HEK293 (cell line): ENCODE measurements around the gene DHRS7B.

Experiments used
- CTCF ChIA-PET: fragments of 350-600 bp; formaldehyde crosslinking; extraction: SDS; loops from one replicate; lab custom pipeline; 2021; ENCODE audit warnings: antibody characterized with exemption; lab: Yijun Ruan, JAX
- POLR2A ChIA-PET: fragments of 300-600 bp; formaldehyde crosslinking; extraction: SDS; loops from one replicate; lab custom pipeline; 2020; ENCODE audit warnings: antibody characterized with exemption, inconsistent platforms; lab: Yijun Ruan, JAX
- H3K27ac ChIP-seq: fragments of 200-500 bp; sonication (Bioruptor generic); 2 replicates; pipeline ENCODE4 v1.5.1; 2014; ENCODE audit warnings: low read depth, low read length, control low read depth, inconsistent platforms; ENCODE audit errors: extremely low read depth
- H3K36me3 ChIP-seq, 2 experiments: fragments of 200-500 bp in 1 of 2; sonication (Bioruptor generic) in 1 of 2; 1 replicate in 1 of 2; 2 replicates in 1 of 2; pipeline ENCODE4 v1.5.1; 2014 to 2017; ENCODE audit warnings: inconsistent platforms in 2 of 2, low read length in 2 of 2; ENCODE audit not compliant: control insufficient read depth in 2 of 2, insufficient read depth in 1 of 2
- H3K4me1 ChIP-seq: fragments of 200-500 bp; sonication (Bioruptor generic); 2 replicates; pipeline ENCODE4 v1.5.1; 2014; ENCODE audit warnings: mild to moderate bottlenecking, low read length, inconsistent platforms; ENCODE audit not compliant: control insufficient read depth, insufficient read depth
- H3K4me3 ChIP-seq: 2 replicates; pipeline ENCODE4 v1.5.1; 2011; ENCODE audit warnings: low read depth, mild to moderate bottlenecking, control low read depth, low read length, moderate library complexity
- H3K9me3 ChIP-seq: fragments of 200-500 bp; sonication (Bioruptor generic); 2 replicates; pipeline ENCODE4 v1.5.1; 2014; ENCODE audit warnings: low read depth, low read length, inconsistent platforms; ENCODE audit not compliant: control insufficient read depth, insufficient read depth
- GLI2 ChIP-seq: fragments of 450-650 bp; formaldehyde crosslinking; IDR thresholded peaks from 2 replicates; pipeline ENCODE4; 2017; ENCODE audit warnings: missing biosample characterization, missing genetic modification characterization, low read depth, borderline replicate concordance
- GLIS1 ChIP-seq: fragments of 450-650 bp; formaldehyde crosslinking; IDR thresholded peaks from 2 replicates; pipeline ENCODE4 v1.5.1; 2016; ENCODE audit warnings: missing biosample characterization, missing genetic modification characterization
- HIC1 ChIP-seq: fragments of 450-650 bp; formaldehyde crosslinking; IDR thresholded peaks from 2 replicates; pipeline ENCODE4 v1.5.1; 2016; ENCODE audit warnings: missing biosample characterization, missing genetic modification characterization
- PRDM10 ChIP-seq: fragments of 450-650 bp; formaldehyde crosslinking; IDR thresholded peaks from 2 replicates; pipeline ENCODE4 v1.5.1; 2016; ENCODE audit warnings: missing biosample characterization, missing genetic modification characterization
- TSHZ1 ChIP-seq: fragments of 450-650 bp; formaldehyde crosslinking; IDR thresholded peaks from 2 replicates; pipeline ENCODE4 v1.5.1; 2016; ENCODE audit warnings: missing biosample characterization, missing genetic modification characterization, borderline replicate concordance
- ZBTB17 ChIP-seq: fragments of 450-650 bp; formaldehyde crosslinking; IDR thresholded peaks from 2 replicates; pipeline ENCODE4 v1.5.1; 2016; ENCODE audit warnings: missing biosample characterization, missing genetic modification characterization
- ZNF791 ChIP-seq: fragments of 450-650 bp; formaldehyde crosslinking; IDR thresholded peaks from 2 replicates; pipeline ENCODE4 v1.5.1; 2016; ENCODE audit warnings: missing biosample characterization, missing genetic modification characterization
- ZSCAN16 ChIP-seq: fragments of 450-650 bp; formaldehyde crosslinking; IDR thresholded peaks from 2 replicates; pipeline ENCODE4 v1.5.1; 2016; ENCODE audit warnings: missing biosample characterization, missing genetic modification characterization

DHRS7B gene

GRCh38 chr17:21211825-21212479 lies 85.2 kb downstream of the DHRS7B start:
- ChIA-PET CTCF (interaction anchor here (0.9 to 1.9 kb wide), 2 partner anchors 83 to 93 kb away, joined by 3 to 7 read pairs; no protein-coding TSS in a partner anchor), POLR2A (interaction anchor here (1.5 to 1.6 kb wide), 2 partner anchors 28 to 64 kb away, joined by 4 read pairs; no protein-coding TSS in a partner anchor)
- Histone ChIP-seq H3K4me1 (peaks cover 9% of the 10 kb centered on the region), H3K27ac (no peak overlapping the region), H3K36me3 (peaks cover 9 to 50% of the 10 kb centered on the region in 2 experiments), H3K4me3 (no peak overlapping the region), H3K9me3 (no peaks in the 10 kb centered on the region)
- TF ChIP-seq GLIS1 (peak; percentile 47; the same call in 1 of the 2 replicates), HIC1 (tag by site-specific recombination) (no peak), GLI2 (tag by site-specific recombination) (no peak), ZBTB17 (tag by site-specific recombination) (peak; percentile 46; the same call in 1 of the 2 replicates), PRDM10 (tag by site-specific recombination) (peak; percentile 70), ZSCAN16 (peak; percentile 72; the same call in 1 of the 2 replicates)

- POLR2A ChIA-PET: interaction anchor here (0.6 to 1.6 kb wide), 7 partner anchors 9 to 170 kb away, joined by 3 to 8 read pairs (median 4); partner anchors contain the start of gene USP22
- H3K36me3 ChIP-seq: peaks cover 9 to 46% of the 10 kb centered on the region in 2 experiments
Measured at GRCh38 chr17:21212826-21213637, 86.3 kb downstream of the DHRS7B start.

More at GRCh38 chr17:21212826-21213637, 86.3 kb downstream of the DHRS7B start:
- Histone ChIP-seq H3K4me1 (peaks cover 9% of the 10 kb centered on the region), H3K4me3 (peak overlapping the region; percentile 94), H3K9me3 (no peaks in the 10 kb centered on the region), H3K27ac (peak overlapping the region; percentile 98)
- TF ChIP-seq ZNF791 (no peak), TSHZ1 (tag by site-specific recombination) (no peak)
- CTCF ChIA-PET: interaction anchor here (0.6 to 1.8 kb wide), 7 partner anchors 27 to 415 kb away, joined by 3 to 8 read pairs (median 3); partner anchors contain the start of gene DHRS7B
